GM18951 (cell line): ENCODE data around the gene RGS19.

Experiments
- POLR2A ChIP-seq: IDR thresholded peaks from 4 replicates; pipeline ENCODE4 v1.6.1; 2011; ENCODE audit warnings: mild to moderate bottlenecking; ENCODE audit not compliant: insufficient read length, insufficient read depth; ENCODE audit errors: extremely low read depth
- in situ Hi-C: fragments of 300-500 bp; cut with MboI; formaldehyde crosslinking; loops from one replicate; pipeline ENCODE4 v1.12.0; 2022; ENCODE audit warnings: low sequenced_read_pairs, mixed read lengths, inconsistent platforms; ENCODE audit not compliant: unreplicated experiment

RGS19 gene

GRCh38 chr20:64052987-64053840 lies 26.1 kb downstream of the RGS19 start:
- TF ChIP-seq POLR2A = no peak
- in situ Hi-C loops = no loop called here

- in situ Hi-C loops = no loop called here
Observed at GRCh38 chr20:64052326-64052722, 27.0 kb downstream of the RGS19 start.

GRCh38 chr20:64051561-64052325 lies 27.6 kb downstream of the RGS19 start:
- TF ChIP-seq POLR2A = no peak
- in situ Hi-C loops = no loop called here

More at GRCh38 chr20:64052326-64052722, 27.0 kb downstream of the RGS19 start:
- no peak for TF ChIP-seq POLR2A

- in situ Hi-C loops = no loop called here
- no peak for TF ChIP-seq POLR2A
Observed at GRCh38 chr20:64051033-64051452, 28.3 kb downstream of the RGS19 start.

- in situ Hi-C loops = no loop called here
- no peak for TF ChIP-seq POLR2A
Observed at GRCh38 chr20:64050261-64051032, 28.9 kb downstream of the RGS19 start.

GRCh38 chr20:64049878-64050260 lies 29.4 kb downstream of the RGS19 start:
- no peak for TF ChIP-seq POLR2A
- in situ Hi-C loops = no loop called here

- in situ Hi-C loops = no loop called here
Observed at GRCh38 chr20:64049060-64049877, 30.0 kb downstream of the RGS19 start, which contains the start of gene SOX18. Gene SOX18 (minus strand): TSS chr20:64049639. CDS start chr20:64049516, 123 bp downstream.

GRCh38 chr20:64048402-64049044 lies 30.8 kb downstream of the RGS19 start:
- in situ Hi-C loops = no loop called here
- TF ChIP-seq POLR2A = no peak

More at GRCh38 chr20:64049060-64049877, 30.0 kb downstream of the RGS19 start, which contains the start of gene SOX18:
- TF ChIP-seq POLR2A = no peak

GRCh38 chr20:64047968-64048401 lies 31.3 kb downstream of the RGS19 start:
- no peak for TF ChIP-seq POLR2A
- in situ Hi-C loops = no loop called here

GRCh38 chr20:64047046-64047389 lies 32.3 kb downstream of the RGS19 start:
- no peak for TF ChIP-seq POLR2A
- in situ Hi-C loops = no loop called here

GRCh38 chr20:64045346-64046011 lies 33.8 kb downstream of the RGS19 start:
- in situ Hi-C loops = no loop called here

More at GRCh38 chr20:64045346-64046011, 33.8 kb downstream of the RGS19 start:
- TF ChIP-seq POLR2A = no peak
